CD4-positive, alpha-beta T cell treated with Interleukin-6 at 100 ng/mL for 8 hours (primary cell): ENCODE measurements around the gene COX5A.

Experiments used
- DNase-seq: peaks from one replicate; pipeline ENCODE4 v3.0.0-alpha.2; 2020; ENCODE audit warnings: mixed read lengths, low spot score

COX5A gene

DNA sequence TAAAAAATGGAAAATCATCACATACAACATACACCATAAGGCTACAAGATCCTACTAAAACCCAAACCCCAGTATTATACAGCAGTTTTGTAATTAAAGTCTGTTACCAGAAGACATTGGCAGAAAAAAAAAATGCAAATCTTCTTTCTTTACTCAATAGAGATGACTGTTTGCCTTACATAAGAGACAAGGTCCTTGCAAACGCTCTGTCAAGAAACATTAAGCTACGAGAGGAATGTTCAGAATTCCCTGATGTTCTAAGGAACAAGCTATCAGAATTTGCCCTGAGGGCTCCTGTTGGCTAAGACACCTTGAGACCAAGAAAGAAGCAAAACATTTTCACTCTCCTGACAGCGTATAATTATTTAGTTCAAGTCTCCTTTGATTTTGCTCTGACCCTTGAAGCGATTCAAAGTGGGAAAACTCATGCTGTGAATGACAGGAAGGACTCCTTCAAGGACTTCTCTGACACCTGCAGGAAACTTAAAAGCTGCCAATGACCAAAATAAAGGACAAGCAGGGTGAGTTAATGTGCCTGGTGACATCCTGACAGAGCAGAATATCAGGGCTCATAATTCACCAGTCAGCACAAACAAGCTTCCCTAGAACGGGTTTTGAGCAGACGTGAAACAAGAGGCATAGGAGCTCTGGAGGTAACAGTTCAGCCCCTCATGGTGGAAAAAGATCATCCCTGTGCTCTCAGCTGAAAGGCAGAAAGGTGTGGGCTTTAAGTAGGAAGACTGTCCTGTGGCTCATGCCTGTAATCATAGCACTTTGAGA is 67.2 kb downstream of the COX5A start:
- no peak for DNase-seq
